Measurements from ENCODE around the gene NDUFS8.
A peak's percentile ranks its signal among the peaks of the same experiment; 100 is the strongest.

The NDUFS8 gene

GRCh38 chr11:68040957-68041591, 10.6 kb downstream of the NDUFS8 start:
- DNase-seq = no peak
- TF ChIP-seq POLR2A (IDR thresholded peaks at IDR 0.05; ENCODE audit: low read length) (no peak), GATA1 (IDR thresholded peaks at IDR 0.05; ENCODE audit: low read depth, low read length) (no peak)

GRCh38 chr11:68041617-68042218, 11.2 kb downstream of the NDUFS8 start:
- TF ChIP-seq POLR2A (IDR thresholded peaks at IDR 0.05; ENCODE audit: low read length) = no peak
- no peak for TF ChIP-seq GATA1 (IDR thresholded peaks at IDR 0.05; ENCODE audit: low read depth, low read length)

GRCh38 chr11:68042219-68043028, 11.9 kb downstream of the NDUFS8 start:
- TF ChIP-seq GATA1 (IDR thresholded peaks at IDR 0.05; ENCODE audit: low read depth, low read length) (no peak), POLR2A (IDR thresholded peaks at IDR 0.05; ENCODE audit: low read length) (no peak)
- DNase-seq = peak; percentile 36 to 37

More at GRCh38 chr11:68041617-68042218, 11.2 kb downstream of the NDUFS8 start:
- DNase-seq = peak in 1 of 2 experiments; percentile 37

GRCh38 chr11:68043029-68043348, 12.5 kb downstream of the NDUFS8 start:
- no peak for TF ChIP-seq GATA1 (IDR thresholded peaks at IDR 0.05; ENCODE audit: low read depth, low read length)
- DNase-seq = no peak

- TF ChIP-seq GATA1 (IDR thresholded peaks at IDR 0.05; ENCODE audit: low read depth, low read length) (no peak), POLR2A (IDR thresholded peaks at IDR 0.05; ENCODE audit: low read length) (no peak)
- peak; percentile 91 to 94 for DNase-seq
Measured at GRCh38 chr11:68043349-68044144, 13.1 kb downstream of the NDUFS8 start.

- DNase-seq = no peak
Measured at GRCh38 chr11:68044145-68044813, 13.8 kb downstream of the NDUFS8 start.

GRCh38 chr11:68044898-68045351, 14.4 kb downstream of the NDUFS8 start:
- no peak for DNase-seq
- TF ChIP-seq GATA1 (IDR thresholded peaks at IDR 0.05; ENCODE audit: low read depth, low read length) (no peak), POLR2A (IDR thresholded peaks at IDR 0.05; ENCODE audit: low read length) (no peak)

More at GRCh38 chr11:68044145-68044813, 13.8 kb downstream of the NDUFS8 start:
- TF ChIP-seq GATA1 (IDR thresholded peaks at IDR 0.05; ENCODE audit: low read depth, low read length) = no peak
- no peak for TF ChIP-seq POLR2A (IDR thresholded peaks at IDR 0.05; ENCODE audit: low read length)

- no peak for DNase-seq
- TF ChIP-seq POLR2A (IDR thresholded peaks at IDR 0.05; ENCODE audit: low read length) (no peak), GATA1 (IDR thresholded peaks at IDR 0.05; ENCODE audit: low read depth, low read length) (no peak)
Measured at GRCh38 chr11:68047437-68048290, 17.2 kb downstream of the NDUFS8 start.

GRCh38 chr11:68048681-68049508, 18.4 kb downstream of the NDUFS8 start:
- no peak for DNase-seq
- TF ChIP-seq GATA1 (IDR thresholded peaks at IDR 0.05; ENCODE audit: low read depth, low read length) (no peak), POLR2A (IDR thresholded peaks at IDR 0.05; ENCODE audit: low read length) (no peak)

GRCh38 chr11:68049509-68050370, 19.3 kb downstream of the NDUFS8 start:
- DNase-seq = no peak
- no peak for TF ChIP-seq POLR2A (IDR thresholded peaks at IDR 0.05; ENCODE audit: low read length)
- TF ChIP-seq GATA1 (IDR thresholded peaks at IDR 0.05; ENCODE audit: low read depth, low read length) = no peak

- DNase-seq = no peak
- TF ChIP-seq GATA1 (IDR thresholded peaks at IDR 0.05; ENCODE audit: low read depth, low read length) (no peak), POLR2A (IDR thresholded peaks at IDR 0.05; ENCODE audit: low read length) (no peak)
Measured at GRCh38 chr11:68050371-68050841, 19.9 kb downstream of the NDUFS8 start.

Measured in erythroblast (primary cell).